Stimulated activated CD8-positive, alpha-beta memory T cell treated with anti-CD3 and anti-CD28 coated beads, Interleukin-7, amount 100 ng/mL, for 48 hours (primary cell): Measurements from ENCODE around the gene NPHS1.
"Not testable (repeated sequence)": the region's sequence is repeated elsewhere in the genome, so short reads cannot be mapped to it uniquely, and the experiment has no call there.

ENCODE experiments used
- DNase-seq, 2 donors: peaks; one replicate each; pipeline ENCODE4 v3.0.0-alpha.2; 2020; ENCODE audit warnings: low read depth in 1 of 2; ENCODE audit errors: extremely low read depth in 1 of 2

The NPHS1 gene

GRCh38 chr19:35851213-35852028 lies 883 bp downstream of the NPHS1 start:
- no peak for DNase-seq

DNA sequence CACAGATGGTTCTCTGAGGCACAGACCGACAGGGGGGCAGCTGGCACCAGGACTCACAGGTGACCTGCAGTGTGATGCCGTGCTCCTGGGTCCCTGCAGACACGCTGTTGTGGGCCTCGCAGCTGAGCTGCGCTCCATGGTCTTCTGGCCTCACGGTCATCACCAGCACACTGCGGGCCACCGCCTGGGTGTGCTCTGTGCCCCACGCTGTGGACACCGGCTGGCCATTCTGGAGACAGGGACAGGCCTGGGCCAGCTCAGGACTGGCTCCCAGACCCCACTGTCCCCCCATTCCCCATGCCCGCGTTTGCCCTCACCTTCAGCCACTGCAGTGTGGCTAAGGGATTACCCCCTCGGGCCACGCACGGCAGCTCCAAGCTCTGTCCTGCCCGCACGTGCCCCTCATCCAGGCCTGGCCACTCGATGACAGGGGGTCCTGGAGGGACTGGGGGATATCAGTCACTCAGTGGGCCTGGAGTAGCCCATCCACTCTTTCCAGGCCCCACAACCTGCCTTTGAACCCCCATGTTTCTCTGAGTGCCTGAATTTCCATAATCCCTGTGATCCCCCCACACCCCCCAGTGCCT lies 3.3 kb downstream of the NPHS1 start:
- DNase-seq = no peak

GRCh38 chr19:35848486-35848885 lies 3.8 kb downstream of the NPHS1 start:
- no peak for DNase-seq

GRCh38 chr19:35847911-35848310 lies 4.4 kb downstream of the NPHS1 start:
- DNase-seq = no peak

GRCh38 chr19:35846038-35846668 lies 6.2 kb downstream of the NPHS1 start:
- no peak for DNase-seq

DNA sequence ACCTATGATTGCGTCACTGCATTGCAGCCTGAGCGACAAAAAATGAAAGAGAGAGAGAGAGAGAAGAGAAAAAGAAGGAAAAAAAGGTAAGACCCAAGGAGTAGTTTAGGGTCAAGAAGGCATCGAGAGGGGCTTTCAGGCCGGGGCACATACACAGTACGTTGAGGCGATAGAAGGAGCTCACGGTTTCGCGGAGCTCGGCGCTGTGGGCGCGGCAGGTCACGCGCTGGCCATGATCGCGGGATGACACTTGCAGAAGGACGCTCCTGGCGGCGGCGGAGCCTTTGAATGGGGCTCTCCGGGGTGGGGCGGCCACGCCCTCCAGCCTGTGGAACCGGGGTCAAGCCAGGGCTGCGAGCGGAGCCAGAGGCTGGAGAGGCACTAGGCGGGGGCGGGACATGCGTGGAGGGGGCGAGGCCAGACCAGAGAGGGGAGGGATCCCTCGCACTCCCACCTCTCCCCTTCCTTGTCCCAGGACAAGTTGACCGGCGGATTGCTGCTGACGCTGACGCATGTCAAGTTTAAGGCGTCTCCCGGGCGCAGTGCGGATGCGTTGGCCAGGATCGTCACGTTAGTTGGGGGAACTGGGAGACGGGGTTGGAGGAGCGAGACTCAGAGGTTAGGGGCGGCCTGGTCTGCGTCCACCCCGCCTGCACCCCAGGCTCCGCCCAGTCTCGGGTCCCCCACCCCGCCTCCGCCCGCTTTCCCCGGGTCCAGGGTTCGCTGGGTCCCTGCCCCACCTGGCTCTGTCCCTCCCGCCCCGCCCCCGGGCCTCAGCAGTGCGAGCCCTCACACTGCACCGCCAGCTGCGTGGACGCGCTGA lies 6.9 kb downstream of the NPHS1 start:
- no peak for DNase-seq

DNA sequence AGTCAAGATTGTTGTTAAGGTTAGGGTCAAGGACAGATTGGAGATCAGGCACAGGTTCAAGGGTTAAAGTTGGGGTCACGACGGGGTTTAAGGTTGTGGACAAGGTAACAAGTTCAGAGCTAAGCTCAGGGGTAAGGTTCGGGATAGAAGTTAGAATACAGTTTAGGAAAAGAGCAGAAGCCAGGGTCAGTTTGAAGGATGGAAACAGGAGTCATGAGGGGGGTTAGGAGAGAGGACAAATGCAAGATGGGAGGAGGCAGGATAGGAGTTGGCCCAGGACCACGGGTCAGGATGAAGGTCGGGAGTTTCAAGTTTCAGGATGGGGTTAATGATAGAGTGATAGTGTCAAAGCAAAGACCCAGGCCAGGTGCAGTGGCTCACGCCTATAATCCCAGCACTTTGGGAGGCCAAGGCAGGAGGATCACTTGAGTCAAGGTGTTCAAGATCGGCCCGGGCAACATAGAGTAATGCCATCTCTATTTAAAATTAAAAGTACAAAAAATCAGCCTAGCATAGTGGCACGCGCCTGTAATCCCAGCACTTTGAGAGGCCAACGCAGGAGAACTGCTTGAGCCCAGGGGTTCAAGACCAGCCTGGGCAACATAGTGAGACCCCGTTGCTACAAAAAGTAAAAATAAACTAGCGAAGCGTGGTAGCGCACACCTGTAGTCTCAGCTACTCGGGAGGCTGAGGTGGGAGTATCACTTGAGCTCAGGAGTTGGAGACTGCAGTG lies 7.7 kb downstream of the NPHS1 start:
- no peak for DNase-seq

GRCh38 chr19:35843676-35844481 lies 8.4 kb downstream of the NPHS1 start:
- DNase-seq = no peak

GRCh38 chr19:35842666-35843272 lies 9.5 kb downstream of the NPHS1 start:
- no peak for DNase-seq

GRCh38 chr19:35841961-35842595 lies 10.2 kb downstream of the NPHS1 start:
- no peak for DNase-seq

- DNase-seq = not testable (repeated sequence)
These were observed 16.2 kb downstream of the NPHS1 start for GRCh38 chr19:35836096-35836495.

DNA sequence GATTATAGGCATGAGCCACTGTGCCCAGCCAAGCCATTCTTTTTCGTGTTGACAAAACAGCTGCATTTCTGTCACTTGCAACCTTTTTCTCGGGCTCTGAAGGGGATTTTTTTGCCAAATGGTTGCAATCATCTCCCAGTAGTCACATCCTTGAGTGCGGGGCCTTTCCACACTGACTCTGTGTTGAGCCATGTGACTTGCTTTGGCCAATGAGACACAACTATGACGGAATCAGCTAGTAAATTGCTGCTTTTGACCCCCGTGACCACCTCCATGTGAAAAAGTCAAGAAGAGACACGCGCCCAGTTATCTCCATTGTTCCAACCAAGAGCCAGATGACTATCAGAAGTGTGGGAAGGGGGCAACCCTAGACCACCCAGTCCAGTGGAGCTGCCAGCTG lies 18.3 kb downstream of the NPHS1 start:
- no peak for DNase-seq

DNA sequence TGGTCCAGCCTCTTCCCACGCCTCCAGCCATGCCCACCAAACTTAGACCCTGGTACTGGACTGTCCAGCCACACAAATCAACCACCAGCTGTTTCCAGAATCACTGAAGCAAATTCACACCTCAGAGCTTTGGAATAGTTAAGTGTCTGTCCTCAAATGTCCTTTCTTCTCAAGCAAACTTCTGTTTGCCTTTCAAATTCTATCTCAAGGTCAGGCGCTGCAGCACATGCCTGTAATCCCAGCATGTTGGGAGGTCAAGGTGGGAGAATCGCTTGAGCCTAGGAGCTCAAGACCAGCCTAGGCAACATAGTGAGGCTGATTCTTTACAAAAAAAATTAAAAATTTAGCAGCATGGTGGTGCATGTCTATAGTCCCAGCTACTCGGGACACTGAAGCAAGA lies 20.2 kb downstream of the NPHS1 start:
- DNase-seq = no peak

DNA sequence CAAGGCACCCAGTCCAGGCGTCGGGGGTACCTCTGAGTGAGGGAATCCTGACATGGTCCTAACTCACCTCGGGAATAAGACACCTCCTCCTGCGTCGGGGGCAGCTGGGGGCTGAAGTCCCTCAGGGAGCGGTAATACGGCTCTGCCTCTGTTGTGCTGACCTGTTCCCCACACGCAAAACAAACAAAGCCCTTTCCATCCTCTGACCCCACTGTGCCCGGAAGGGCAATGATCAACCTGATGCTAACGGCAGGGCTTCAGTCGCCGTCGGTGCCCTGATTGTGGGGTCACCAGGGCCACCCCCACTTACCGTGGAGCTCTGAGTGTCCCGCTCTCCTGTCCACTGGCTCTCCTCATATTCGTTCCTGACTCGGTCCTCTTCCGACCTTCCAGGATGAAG lies 21.3 kb downstream of the NPHS1 start:
- DNase-seq = no peak

GRCh38 chr19:35828692-35829301 lies 23.5 kb downstream of the NPHS1 start:
- DNase-seq = no peak

- DNase-seq = no peak
These were observed 28.2 kb downstream of the NPHS1 start for GRCh38 chr19:35824150-35824549.

- DNase-seq = no peak
These were observed 29.7 kb downstream of the NPHS1 start for GRCh38 chr19:35822579-35822978.

- no peak for DNase-seq
These were observed 33.9 kb downstream of the NPHS1 start for GRCh38 chr19:35818445-35818844.
